Measurements from ENCODE around the gene CNNM3.
"Not testable (repeated sequence)": the region's sequence is repeated elsewhere in the genome, so short reads cannot be mapped to it uniquely, and the experiment has no call there.

The CNNM3 gene

GRCh38 chr2:96816127-96816835 is at the start of gene CNNM3:
CNNM3 (plus strand) TSS chr2:96816268; CDS start chr2:96816278, 10 bp downstream.
- peak; percentile 44 for DNase-seq

- DNase-seq = no peak
These were observed 48.8 kb upstream of the CNNM3 start for GRCh38 chr2:96767135-96767871.

- no peak for DNase-seq
These were observed 47.9 kb upstream of the CNNM3 start for GRCh38 chr2:96768083-96768561.

- no peak for DNase-seq
These were observed 46.3 kb upstream of the CNNM3 start for GRCh38 chr2:96769814-96770213.

- no peak for DNase-seq
These were observed 45.4 kb upstream of the CNNM3 start for GRCh38 chr2:96770442-96771202.

- no peak for DNase-seq
These were observed 44.1 kb upstream of the CNNM3 start for GRCh38 chr2:96771796-96772618.

GRCh38 chr2:96772903-96773671 is 43.0 kb upstream of the CNNM3 start:
- no peak for DNase-seq

- no peak for DNase-seq
These were observed 42.1 kb upstream of the CNNM3 start for GRCh38 chr2:96773922-96774321.

GRCh38 chr2:96775160-96775559 is 40.9 kb upstream of the CNNM3 start:
- DNase-seq = no peak

- DNase-seq = no peak
These were observed 32.7 kb upstream of the CNNM3 start for GRCh38 chr2:96783388-96783787.

- DNase-seq = no peak
These were observed 28.7 kb upstream of the CNNM3 start for GRCh38 chr2:96787411-96787810.

GRCh38 chr2:96788442-96789244 is 27.4 kb upstream of the CNNM3 start:
- DNase-seq = peak; percentile 61

GRCh38 chr2:96789245-96789617 is 26.8 kb upstream of the CNNM3 start:
- no peak for DNase-seq

- DNase-seq = no peak
These were observed 23.0 kb upstream of the CNNM3 start for GRCh38 chr2:96792772-96793749.

- DNase-seq = no peak
These were observed 21.0 kb upstream of the CNNM3 start for GRCh38 chr2:96795076-96795475.

GRCh38 chr2:96796497-96796896 is 19.6 kb upstream of the CNNM3 start:
- DNase-seq = not testable (repeated sequence)

GRCh38 chr2:96797066-96797625 is 18.9 kb upstream of the CNNM3 start:
- DNase-seq = no peak

- DNase-seq = no peak
These were observed 17.1 kb upstream of the CNNM3 start for GRCh38 chr2:96798733-96799622.
